GM21737 (cell line): Measurements from ENCODE around the gene TPSG1.
"Not testable (repeated sequence)": the region's sequence is repeated elsewhere in the genome, so short reads cannot be mapped to it uniquely, and the experiment has no call there.

Experiments used
- ATAC-seq: cut with Tn5 transposase; IDR thresholded peaks from one replicate; pipeline ENCODE4 v1.9.1; 2021; ENCODE audit warnings: mild to moderate bottlenecking, moderate library complexity; ENCODE audit not compliant: unreplicated experiment

Gene TPSG1

GRCh38 chr16:1257561-1258224 lies 32.6 kb upstream of the TPSG1 start:
- ATAC-seq: no peak

- no peak for ATAC-seq
Measured at GRCh38 chr16:1256874-1257322, 31.8 kb upstream of the TPSG1 start.

GRCh38 chr16:1256296-1256873 lies 31.3 kb upstream of the TPSG1 start:
- not testable (repeated sequence) for ATAC-seq

- not testable (repeated sequence) for ATAC-seq
Measured at GRCh38 chr16:1255276-1256122, 30.4 kb upstream of the TPSG1 start, which contains the start of gene TPSD1. Gene TPSD1, plus strand, starts transcription at chr16:1256069. Its CDS starts 212 bp downstream, at chr16:1256281.

GRCh38 chr16:1254821-1255220 lies 29.8 kb upstream of the TPSG1 start:
- not testable (repeated sequence) for ATAC-seq

GRCh38 chr16:1253701-1254364 lies 28.8 kb upstream of the TPSG1 start:
- ATAC-seq: not testable (repeated sequence)

GRCh38 chr16:1249031-1249755 lies 24.1 kb upstream of the TPSG1 start:
- ATAC-seq: not testable (repeated sequence)

GRCh38 chr16:1247903-1248537 lies 23.0 kb upstream of the TPSG1 start:
- not testable (repeated sequence) for ATAC-seq

GRCh38 chr16:1245452-1246020 lies 20.5 kb upstream of the TPSG1 start:
- ATAC-seq: no peak

GRCh38 chr16:1244881-1245280 lies 19.8 kb upstream of the TPSG1 start:
- ATAC-seq: no peak

- ATAC-seq: not testable (repeated sequence)
Measured at GRCh38 chr16:1243907-1244850, 19.1 kb upstream of the TPSG1 start.

- ATAC-seq: not testable (repeated sequence)
Measured at GRCh38 chr16:1243363-1243762, 18.3 kb upstream of the TPSG1 start.

GRCh38 chr16:1241081-1241480 lies 16.0 kb upstream of the TPSG1 start:
- not testable (repeated sequence) for ATAC-seq

- ATAC-seq: not testable (repeated sequence)
Measured at GRCh38 chr16:1240436-1240835, 15.4 kb upstream of the TPSG1 start, which contains the start of gene TPSAB1. Gene TPSAB1, plus strand, starts transcription at chr16:1240705. Its CDS starts 234 bp downstream, at chr16:1240939.

- not testable (repeated sequence) for ATAC-seq
Measured at GRCh38 chr16:1239575-1239974, 14.5 kb upstream of the TPSG1 start.

- not testable (repeated sequence) for ATAC-seq
Measured at GRCh38 chr16:1238909-1239308, 13.8 kb upstream of the TPSG1 start.

GRCh38 chr16:1237990-1238389 lies 12.9 kb upstream of the TPSG1 start:
- no peak for ATAC-seq

- ATAC-seq: not testable (repeated sequence)
Measured at GRCh38 chr16:1236659-1237058, 11.6 kb upstream of the TPSG1 start.
